Neural progenitor cell (in vitro differentiated cells): ENCODE data around the gene CLTB. TPM values are rescaled to one million over a fixed set of nuclear protein-coding genes. Genes with fewer than 3 reads are reported as not detected.

Source experiments
- DNase-seq: peaks from one replicate; pipeline ENCODE4 v3.0.0-alpha.2; 2016; ENCODE audit warnings: low spot score
- H2AFZ ChIP-seq: fragments of 200-600 bp; sonication (generic); replicated peaks from 2 replicates; pipeline ENCODE4 v1.6.1; 2016; ENCODE audit warnings: antibody characterized with exemption
- H3F3A ChIP-seq: fragments of 200-600 bp; sonication (generic); 2 replicates; pipeline ENCODE4 v1.6.1; 2016; ENCODE audit warnings: antibody characterized with exemption, low read depth
- H3K27ac ChIP-seq: fragments of 200-600 bp; sonication (generic); 2 replicates; pipeline ENCODE4 v1.5.1; 2016; ENCODE audit warnings: mild to moderate bottlenecking
- H3K27me3 ChIP-seq: fragments of 200-600 bp; sonication (generic); 2 replicates; pipeline ENCODE4 v1.6.1; 2016; ENCODE audit warnings: mild to moderate bottlenecking, moderate library complexity
- H3K36me3 ChIP-seq: fragments of 200-600 bp; sonication (generic); 2 replicates; pipeline ENCODE4 v1.5.1; 2016
- H3K4me1 ChIP-seq: fragments of 200-600 bp; sonication (generic); 2 replicates; pipeline ENCODE4 v1.6.1; 2016; ENCODE audit warnings: mixed run types
- H3K4me2 ChIP-seq: fragments of 200-600 bp; sonication (generic); 2 replicates; pipeline ENCODE4 v1.6.1; 2016
- H3K4me3 ChIP-seq: fragments of 200-600 bp; sonication (generic); 2 replicates; pipeline ENCODE4 v1.5.1; 2016
- H3K79me2 ChIP-seq: fragments of 200-600 bp; sonication (generic); 2 replicates; pipeline ENCODE4 v1.6.1; 2016; ENCODE audit warnings: low read depth
- H3K9ac ChIP-seq: fragments of 200-600 bp; sonication (generic); 2 replicates; pipeline ENCODE4 v1.6.1; 2016
- H3K9me3 ChIP-seq: fragments of 200-600 bp; sonication (generic); 2 replicates; pipeline ENCODE4 v1.5.1; 2016; ENCODE audit warnings: low read depth
- H4K20me1 ChIP-seq: fragments of 200-600 bp; sonication (generic); 2 replicates; pipeline ENCODE4 v1.6.1; 2016; ENCODE audit warnings: low read depth
- H3K27ac Mint-ChIP-seq: 3 replicates; pipeline ENCODE4 v1.8.0; 2021; ENCODE audit warnings: mixed read lengths
- H3K27me3 Mint-ChIP-seq: 2 replicates; pipeline ENCODE4 v1.8.0; 2022; ENCODE audit warnings: low read depth, mild to moderate bottlenecking, inconsistent platforms, moderate library complexity, mixed read lengths; ENCODE audit not compliant: insufficient read depth
- H3K36me3 Mint-ChIP-seq: 3 replicates; pipeline ENCODE4 v1.8.0; 2021; ENCODE audit warnings: mixed read lengths
- H3K4me1 Mint-ChIP-seq: 3 replicates; pipeline ENCODE4 v1.8.0; 2021; ENCODE audit warnings: mixed read lengths
- H3K4me3 Mint-ChIP-seq: 3 replicates; pipeline ENCODE4 v1.8.0; 2021; ENCODE audit warnings: mild to moderate bottlenecking, moderate library complexity, mixed read lengths
- H3K9me3 Mint-ChIP-seq: 3 replicates; pipeline ENCODE4 v1.8.0; 2020; ENCODE audit warnings: mixed read lengths
- EZH2 ChIP-seq: fragments of 200-600 bp; sonication (generic); IDR thresholded peaks from 2 replicates; pipeline ENCODE4 v1.6.1; 2017; ENCODE audit warnings: antibody characterized with exemption, mild to moderate bottlenecking, moderate library complexity
- EZH2phosphoT487 ChIP-seq: fragments of 200-600 bp; sonication (generic); IDR thresholded peaks from 2 replicates; pipeline ENCODE4 v1.6.1; 2017; ENCODE audit warnings: antibody characterized with exemption
- total RNA-seq: library from RNA; depleted of rRNA; stranded (reverse); fragments of >200 nt; gene quantifications from 2 replicates; pipeline ENCODE4 v1.2.3, GENCODE V29; 2015; ENCODE audit warnings: low replicate concordance
- TF ChIP-seq, protein P1 (sequence below): fragments of 200-600 bp; sonication (generic); IDR thresholded peaks from 2 replicates; pipeline ENCODE4 v1.5.1; 2017; ENCODE audit warnings: antibody characterized with exemption, mild to moderate bottlenecking

CLTB gene
- total RNA-seq, 1 donor from 2014 or later = 12.6 TPM

DNA sequence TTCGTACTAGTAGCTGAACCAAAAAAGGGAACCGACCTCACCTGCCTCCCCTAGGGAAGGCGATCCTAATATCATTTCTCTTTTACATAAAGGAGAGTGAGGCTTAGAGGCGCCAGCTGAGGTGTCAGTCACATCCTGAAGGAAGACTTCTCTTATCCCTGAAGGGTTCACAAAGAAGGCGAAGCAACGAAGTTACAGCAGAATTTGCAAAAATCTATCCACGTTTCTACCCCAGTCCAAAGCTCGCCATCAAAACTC is 54.2 kb downstream of the CLTB start:
- Histone ChIP-seq H4K20me1 (peaks cover 41% of the 10 kb centered on the region), H3K9me3 (no peaks in the 10 kb centered on the region), H3K36me3 (no peaks in the 10 kb centered on the region), H3K27me3 (peaks cover 56% of the 10 kb centered on the region), H3K27ac (no peak overlapping the region), H3K79me2 (peaks cover 42% of the 10 kb centered on the region), H3K4me1 (no peaks in the 10 kb centered on the region), H3K9ac (no peak overlapping the region), H3F3A (no peaks in the 10 kb centered on the region), H2AFZ (peak overlapping the region; percentile 82), H3K4me3 (peak overlapping the region; percentile 90), H3K4me2 (peak overlapping the region; percentile 75)
- peak overlapping the region; percentile 97 for H3K4me3 Mint-ChIP-seq
- DNase-seq = no peak
- peaks cover 14% of the 10 kb centered on the region for H3K36me3 Mint-ChIP-seq
- H3K27ac Mint-ChIP-seq = no peak overlapping the region
- peaks cover 8% of the 10 kb centered on the region for H3K27me3 Mint-ChIP-seq
- H3K4me1 Mint-ChIP-seq = peaks cover 10% of the 10 kb centered on the region
- no peaks in the 10 kb centered on the region for H3K9me3 Mint-ChIP-seq
- peak; percentile 47 for TF ChIP-seq EZH2phosphoT487
- TF ChIP-seq, protein P1, sequence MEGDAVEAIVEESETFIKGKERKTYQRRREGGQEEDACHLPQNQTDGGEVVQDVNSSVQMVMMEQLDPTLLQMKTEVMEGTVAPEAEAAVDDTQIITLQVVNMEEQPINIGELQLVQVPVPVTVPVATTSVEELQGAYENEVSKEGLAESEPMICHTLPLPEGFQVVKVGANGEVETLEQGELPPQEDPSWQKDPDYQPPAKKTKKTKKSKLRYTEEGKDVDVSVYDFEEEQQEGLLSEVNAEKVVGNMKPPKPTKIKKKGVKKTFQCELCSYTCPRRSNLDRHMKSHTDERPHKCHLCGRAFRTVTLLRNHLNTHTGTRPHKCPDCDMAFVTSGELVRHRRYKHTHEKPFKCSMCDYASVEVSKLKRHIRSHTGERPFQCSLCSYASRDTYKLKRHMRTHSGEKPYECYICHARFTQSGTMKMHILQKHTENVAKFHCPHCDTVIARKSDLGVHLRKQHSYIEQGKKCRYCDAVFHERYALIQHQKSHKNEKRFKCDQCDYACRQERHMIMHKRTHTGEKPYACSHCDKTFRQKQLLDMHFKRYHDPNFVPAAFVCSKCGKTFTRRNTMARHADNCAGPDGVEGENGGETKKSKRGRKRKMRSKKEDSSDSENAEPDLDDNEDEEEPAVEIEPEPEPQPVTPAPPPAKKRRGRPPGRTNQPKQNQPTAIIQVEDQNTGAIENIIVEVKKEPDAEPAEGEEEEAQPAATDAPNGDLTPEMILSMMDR = no peak

DNA sequence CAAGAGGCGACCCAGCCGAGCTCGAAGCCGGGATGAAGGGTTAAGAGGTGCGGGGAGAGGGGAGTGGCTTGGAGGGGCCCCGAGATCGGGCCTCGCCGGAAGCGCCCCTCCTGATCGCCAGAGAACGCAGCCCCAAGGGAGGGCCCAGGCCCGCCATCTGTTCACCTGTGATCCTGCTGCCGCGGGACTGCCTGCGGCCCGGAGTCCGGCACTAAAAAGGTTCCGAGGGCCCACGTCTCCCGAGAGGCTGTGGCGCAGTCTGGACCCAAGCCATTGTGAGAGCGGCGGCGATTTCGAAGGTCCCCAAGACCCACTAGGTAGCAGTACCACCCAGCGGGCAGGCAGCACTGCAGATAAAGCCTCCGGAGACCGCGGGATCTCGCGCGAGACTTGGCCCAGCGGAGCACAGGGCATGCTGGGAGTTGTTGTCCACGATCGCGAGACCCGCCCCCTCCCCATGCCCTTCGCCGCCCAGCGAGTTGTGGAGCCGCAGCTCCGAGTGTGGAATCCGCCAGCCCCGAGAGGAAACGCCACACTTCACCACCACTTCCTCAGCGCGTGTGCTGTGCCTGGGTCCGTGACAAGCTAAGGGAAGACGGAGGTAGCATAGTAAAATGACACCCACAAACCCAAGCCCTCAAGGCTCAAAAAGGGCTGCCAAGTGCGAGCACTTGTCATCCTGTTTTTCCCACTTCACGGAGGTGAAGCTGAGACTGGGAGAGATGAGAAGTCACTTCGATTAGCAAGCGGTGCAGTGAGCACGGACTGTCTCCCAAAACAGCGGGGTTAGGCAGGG is 54.7 kb downstream of the CLTB start, which contains the start of gene KIAA1191:
Gene KIAA1191 (minus strand): TSS at position 328 of the 796 bp plus-strand sequence. CDS start 2,256 bp downstream, outside the sequence.
- DNase-seq = peak; percentile 92
- Histone ChIP-seq H4K20me1 (peaks cover 43% of the 10 kb centered on the region), H3K36me3 (no peaks in the 10 kb centered on the region), H3K4me2 (peak within 1 kb of the TSS; percentile 75), H3K27ac (no peak within 1 kb of the TSS), H3K4me3 (peak within 1 kb of the TSS; percentile 90), H3K27me3 (peaks cover 50% of the 10 kb centered on the region), H3K4me1 (no peaks in the 10 kb centered on the region), H2AFZ (peak within 1 kb of the TSS; percentile 82), H3F3A (no peaks in the 10 kb centered on the region), H3K79me2 (peaks cover 47% of the 10 kb centered on the region), H3K9me3 (no peaks in the 10 kb centered on the region), H3K9ac (peak within 1 kb of the TSS; percentile 84)
- Mint-ChIP-seq H3K4me1 (peaks cover 8% of the 10 kb centered on the region), H3K36me3 (peaks cover 13% of the 10 kb centered on the region), H3K27me3 (peaks cover 8% of the 10 kb centered on the region), H3K4me3 (peak within 1 kb of the TSS; percentile 97), H3K9me3 (no peaks in the 10 kb centered on the region), H3K27ac (peak within 1 kb of the TSS; percentile 96)
- TF ChIP-seq EZH2 (no peak), EZH2phosphoT487 (peak; percentile 52)
- TF ChIP-seq, protein P1 = peak; percentile 10

- Mint-ChIP-seq H3K27me3 (peaks cover 8% of the 10 kb centered on the region), H3K4me3 (peak overlapping the region; percentile 97), H3K4me1 (peaks cover 7% of the 10 kb centered on the region), H3K9me3 (no peaks in the 10 kb centered on the region), H3K27ac (peak overlapping the region; percentile 74), H3K36me3 (peaks cover 14% of the 10 kb centered on the region)
- TF ChIP-seq EZH2phosphoT487 (no peak), EZH2 (no peak)
- TF ChIP-seq, protein P1 = no peak
- Histone ChIP-seq H3F3A (no peaks in the 10 kb centered on the region), H2AFZ (peak overlapping the region; percentile 82), H3K27me3 (peaks cover 44% of the 10 kb centered on the region), H3K4me2 (peak overlapping the region; percentile 75), H3K9me3 (no peaks in the 10 kb centered on the region), H3K9ac (peak overlapping the region; percentile 84), H3K79me2 (peaks cover 54% of the 10 kb centered on the region), H3K4me1 (peaks cover 3% of the 10 kb centered on the region), H3K36me3 (no peaks in the 10 kb centered on the region), H4K20me1 (peaks cover 49% of the 10 kb centered on the region), H3K4me3 (peak overlapping the region; percentile 90), H3K27ac (no peak overlapping the region)
- DNase-seq = no peak
These were observed 55.4 kb downstream of the CLTB start for GRCh38 chr5:176360894-176361436.
